Ovary (tissue), 3 donors: ENCODE results near the gene KIF4A.

ENCODE experiments used
- CTCF ChIP-seq, 3 donors: fragments of 450-650 bp in 2 of 3; fragments of 200-600 bp in 1 of 3; IDR thresholded peaks; one replicate each; pipeline versions ENCODE4 v1.5.1 to v1.8.0; 2016 to 2022; ENCODE audit warnings: antibody characterized with exemption in 3 of 3, mild to moderate bottlenecking in 1 of 3
- EP300 ChIP-seq: sonication (generic); formaldehyde crosslinking; IDR thresholded peaks from one replicate; pipeline ENCODE4 v1.6.1; 2017; ENCODE audit warnings: antibody characterized with exemption
- POLR2A ChIP-seq: fragments of 450-650 bp; IDR thresholded peaks from one replicate; pipeline ENCODE4 v1.6.1; 2017; ENCODE audit warnings: antibody characterized with exemption, mild to moderate bottlenecking, moderate library complexity
- donor health status: DM: no; HTN: no; CAD: no.

- TF ChIP-seq CTCF (IDR thresholded peaks at IDR 0.05): no peak
- TF ChIP-seq POLR2A: no peak
- no peak for TF ChIP-seq EP300
Measured at GRCh38 chrX:70427365-70427764, 137.5 kb downstream of the KIF4A start.
